WERI-Rb-1 (cell line): ENCODE results near the gene KRT16.

ENCODE experiments used
- DNase-seq: peaks from one replicate; pipeline ENCODE4 v3.0.0-alpha.2; 2020
- H3K27ac ChIP-seq: fragments of 250-450 bp; sonication (Bioruptor Pico); 2 replicates; pipeline ENCODE4 v1.5.1; 2020; ENCODE audit warnings: mild to moderate bottlenecking, moderate library complexity
- H3K27me3 ChIP-seq: fragments of 250-450 bp; sonication (Bioruptor Pico); 2 replicates; pipeline ENCODE4 v1.5.1; 2021; ENCODE audit warnings: mild to moderate bottlenecking, low read depth, moderate library complexity; ENCODE audit not compliant: insufficient read depth, severe bottlenecking
- H3K36me3 ChIP-seq: fragments of 250-450 bp; sonication (Bioruptor Pico); 2 replicates; pipeline ENCODE4 v1.5.1; 2020; ENCODE audit warnings: mild to moderate bottlenecking, moderate library complexity
- H3K4me3 ChIP-seq: 2 replicates; pipeline ENCODE4 v1.5.1; 2011; ENCODE audit warnings: low read depth, mild to moderate bottlenecking, control low read depth, low read length
- H3K9me3 ChIP-seq: fragments of 250-450 bp; sonication (Bioruptor Pico); 2 replicates; pipeline ENCODE4 v1.5.1; 2021; ENCODE audit warnings: mild to moderate bottlenecking, moderate library complexity; ENCODE audit not compliant: severe bottlenecking
- CTCF ChIP-seq: IDR thresholded peaks from 2 replicates; pipeline ENCODE4 v1.5.1; 2011; ENCODE audit warnings: low read depth, mild to moderate bottlenecking, control low read depth, inconsistent platforms, low read length

KRT16 gene

GRCh38 chr17:41638941-41639340 lies 26.4 kb upstream of the KRT16 start:
- Histone ChIP-seq H3K9me3 (no peaks in the 10 kb centered on the region), H3K4me3 (no peak overlapping the region), H3K27ac (no peak overlapping the region), H3K36me3 (no peaks in the 10 kb centered on the region), H3K27me3 (no peaks in the 10 kb centered on the region)
- DNase-seq = no peak
- no peak for TF ChIP-seq CTCF

- Histone ChIP-seq H3K4me3 (no peak overlapping the region), H3K27me3 (no peaks in the 10 kb centered on the region), H3K36me3 (no peaks in the 10 kb centered on the region), H3K9me3 (no peaks in the 10 kb centered on the region), H3K27ac (no peak overlapping the region)
- TF ChIP-seq CTCF = no peak
- DNase-seq = no peak
Observed at GRCh38 chr17:41638194-41638593, 25.6 kb upstream of the KRT16 start.

GRCh38 chr17:41636652-41637051 lies 24.1 kb upstream of the KRT16 start:
- no peak for DNase-seq
- H3K36me3 ChIP-seq = no peaks in the 10 kb centered on the region
- no peak for TF ChIP-seq CTCF
- no peak overlapping the region for H3K27ac ChIP-seq
- no peaks in the 10 kb centered on the region for H3K27me3 ChIP-seq
- no peak overlapping the region for H3K4me3 ChIP-seq
- H3K9me3 ChIP-seq = no peaks in the 10 kb centered on the region

- no peaks in the 10 kb centered on the region for H3K27me3 ChIP-seq
- H3K9me3 ChIP-seq = no peaks in the 10 kb centered on the region
- peak overlapping the region; percentile 30 for H3K27ac ChIP-seq
- TF ChIP-seq CTCF = no peak
- peak overlapping the region; percentile 22 for H3K4me3 ChIP-seq
- DNase-seq = peak; percentile 79
- no peaks in the 10 kb centered on the region for H3K36me3 ChIP-seq
Observed at GRCh38 chr17:41635121-41636097, 22.8 kb upstream of the KRT16 start.

GRCh38 chr17:41634639-41635038 lies 22.1 kb upstream of the KRT16 start:
- Histone ChIP-seq H3K9me3 (no peaks in the 10 kb centered on the region), H3K36me3 (no peaks in the 10 kb centered on the region), H3K4me3 (no peak overlapping the region), H3K27me3 (no peaks in the 10 kb centered on the region), H3K27ac (peak overlapping the region; percentile 30)
- no peak for DNase-seq
- no peak for TF ChIP-seq CTCF
